ENCODE results near the gene TGFBI.

DNA sequence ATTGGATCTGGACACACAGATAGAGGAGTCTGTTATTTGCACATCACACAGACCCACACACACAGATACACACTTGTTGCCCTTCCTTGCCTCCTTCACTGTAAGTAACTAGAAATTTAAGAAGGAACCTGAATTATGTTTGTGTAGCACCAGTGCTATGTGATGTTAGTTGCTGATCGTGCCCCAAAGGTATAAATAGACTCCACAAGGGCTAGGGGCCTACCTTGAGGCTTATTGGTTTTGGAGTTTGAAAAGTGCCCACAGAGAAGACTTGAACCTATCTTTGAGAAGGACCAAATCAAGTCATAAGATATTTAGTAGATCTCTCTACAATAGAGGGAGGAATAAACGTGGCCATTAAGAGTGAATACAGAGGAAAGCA lies 8.8 kb upstream of the TGFBI start:
- TF ChIP-seq, protein P1, sequence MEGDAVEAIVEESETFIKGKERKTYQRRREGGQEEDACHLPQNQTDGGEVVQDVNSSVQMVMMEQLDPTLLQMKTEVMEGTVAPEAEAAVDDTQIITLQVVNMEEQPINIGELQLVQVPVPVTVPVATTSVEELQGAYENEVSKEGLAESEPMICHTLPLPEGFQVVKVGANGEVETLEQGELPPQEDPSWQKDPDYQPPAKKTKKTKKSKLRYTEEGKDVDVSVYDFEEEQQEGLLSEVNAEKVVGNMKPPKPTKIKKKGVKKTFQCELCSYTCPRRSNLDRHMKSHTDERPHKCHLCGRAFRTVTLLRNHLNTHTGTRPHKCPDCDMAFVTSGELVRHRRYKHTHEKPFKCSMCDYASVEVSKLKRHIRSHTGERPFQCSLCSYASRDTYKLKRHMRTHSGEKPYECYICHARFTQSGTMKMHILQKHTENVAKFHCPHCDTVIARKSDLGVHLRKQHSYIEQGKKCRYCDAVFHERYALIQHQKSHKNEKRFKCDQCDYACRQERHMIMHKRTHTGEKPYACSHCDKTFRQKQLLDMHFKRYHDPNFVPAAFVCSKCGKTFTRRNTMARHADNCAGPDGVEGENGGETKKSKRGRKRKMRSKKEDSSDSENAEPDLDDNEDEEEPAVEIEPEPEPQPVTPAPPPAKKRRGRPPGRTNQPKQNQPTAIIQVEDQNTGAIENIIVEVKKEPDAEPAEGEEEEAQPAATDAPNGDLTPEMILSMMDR (IDR thresholded peaks at IDR 0.05): no peak
- TF ChIP-seq POLR2A (IDR thresholded peaks at IDR 0.05): no peak

All from adrenal gland (tissue), 5 donors.